ENCODE data around the gene CMKLR1.

Gene CMKLR1

DNA sequence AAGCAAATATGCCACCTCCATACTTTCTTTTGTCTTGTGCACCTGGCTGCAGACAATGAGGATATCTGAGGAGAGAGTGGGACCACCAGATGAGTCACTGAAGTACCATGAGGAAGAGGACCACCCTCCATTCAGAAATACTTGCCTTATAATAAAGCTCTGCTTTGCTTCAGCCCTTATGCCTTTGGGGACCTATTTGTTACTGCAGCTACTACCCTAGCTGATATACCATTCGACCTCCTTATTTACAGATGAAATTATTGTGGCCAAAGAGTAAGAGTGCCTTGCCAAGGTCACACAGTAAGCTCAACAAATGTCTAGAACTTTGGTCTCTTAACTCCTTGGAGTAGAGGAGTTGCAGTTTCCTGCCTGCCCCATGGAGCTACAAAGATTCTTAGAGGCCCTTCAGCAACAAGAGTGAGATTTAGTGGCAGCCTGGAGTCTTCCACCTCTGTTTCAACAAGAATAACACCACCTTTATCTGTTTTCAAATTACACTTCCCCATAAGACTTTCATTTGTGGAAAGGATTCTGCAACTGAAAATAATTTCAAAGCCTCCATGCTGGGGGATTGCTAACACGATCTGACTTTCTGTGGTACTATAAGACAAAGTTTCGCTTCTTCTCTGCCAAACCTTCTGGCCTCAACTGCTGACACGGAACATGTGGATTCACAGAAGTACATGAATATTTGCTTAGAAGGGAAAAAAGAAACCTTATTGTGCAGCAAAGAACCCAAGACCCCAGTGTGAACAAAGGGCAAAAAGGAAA is 3.6 kb downstream of the CMKLR1 start:
- no peak for DNase-seq (ENCODE audit: low read depth)

DNA sequence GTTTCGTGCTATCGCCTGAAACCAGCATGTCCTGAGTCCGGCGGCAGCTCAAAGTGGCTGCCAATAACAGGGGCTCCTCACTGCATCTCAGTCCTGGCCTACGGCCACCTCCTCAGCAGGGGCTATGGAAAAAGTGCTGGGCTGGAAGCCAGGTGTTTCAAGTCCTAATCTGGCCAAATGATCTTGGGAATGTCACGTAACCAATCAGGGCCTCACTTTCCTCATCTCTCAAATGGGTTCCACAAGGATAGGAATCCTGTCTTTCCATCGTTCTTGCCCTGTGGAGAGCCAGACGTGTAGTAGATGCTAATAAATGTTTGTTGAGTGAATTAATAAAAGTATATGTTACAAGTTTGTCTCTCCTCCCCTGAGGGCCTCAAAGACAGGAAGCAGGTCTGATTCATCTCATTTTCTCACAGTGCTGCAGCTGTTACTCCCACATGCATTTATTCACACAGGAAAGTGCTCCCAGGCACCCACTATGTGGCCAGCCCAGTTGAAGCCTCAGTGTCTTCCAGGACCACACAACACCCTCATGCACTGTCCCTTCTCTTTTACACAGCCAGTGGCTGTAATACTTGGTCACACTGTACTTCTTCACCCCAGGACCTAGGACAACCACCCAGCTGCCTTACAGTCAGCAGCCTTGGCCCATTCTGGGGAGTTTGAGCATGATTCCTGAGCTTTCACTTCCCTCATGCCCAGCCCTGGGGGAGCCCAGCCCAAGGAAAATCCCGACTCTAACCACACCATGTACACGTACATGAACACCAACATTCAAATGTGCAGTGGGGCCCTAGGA is 5.0 kb downstream of the CMKLR1 start:
- DNase-seq (ENCODE audit: low read depth), result no peak

DNA sequence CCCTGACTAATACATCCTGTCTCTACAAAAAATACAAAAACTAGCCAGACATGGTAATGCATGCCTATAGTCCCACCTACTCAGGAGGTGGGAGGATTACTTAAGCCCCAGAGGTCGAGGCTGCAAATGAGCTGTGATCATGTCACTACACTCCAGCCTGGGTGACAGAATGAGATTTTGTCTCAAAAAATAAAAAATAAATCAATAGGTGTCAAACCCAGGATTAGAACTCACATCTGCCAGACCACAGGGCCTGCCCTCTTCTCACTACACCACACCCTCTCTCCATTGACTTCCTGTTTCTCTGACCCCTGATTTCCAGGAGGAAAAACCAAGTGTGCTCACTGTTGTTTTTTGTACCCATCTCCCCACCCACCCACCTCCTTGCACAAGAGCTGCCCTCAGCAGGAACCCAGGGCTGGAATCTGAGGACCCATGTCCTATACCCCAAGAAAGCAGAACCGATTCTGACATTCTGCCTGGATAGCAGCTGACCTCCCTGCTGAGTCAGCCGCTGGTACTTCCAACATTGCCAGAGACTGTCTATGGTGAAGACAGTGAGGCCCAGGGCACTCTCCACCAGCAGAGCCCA is 6.2 kb downstream of the CMKLR1 start:
- DNase-seq (ENCODE audit: low read depth), result no peak

DNA sequence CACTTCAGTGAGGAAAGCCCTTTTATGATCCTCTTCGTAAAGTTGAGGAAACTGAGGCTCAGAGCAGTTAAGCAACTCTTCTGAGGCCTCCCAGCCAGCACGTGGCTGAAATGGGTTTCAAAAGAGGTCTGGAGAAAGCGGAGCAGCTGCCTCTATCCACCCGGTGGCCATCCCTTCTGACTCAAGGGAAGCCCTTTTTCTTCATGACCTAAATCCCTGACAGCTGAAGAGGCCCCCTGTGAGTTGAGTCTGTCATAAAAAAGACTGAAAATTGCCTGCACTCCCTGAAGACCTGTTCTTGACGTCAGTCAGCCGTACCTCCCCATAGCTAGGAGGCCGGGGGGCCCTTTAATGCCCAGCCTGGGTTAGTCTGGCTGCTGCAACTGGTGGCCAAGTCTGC is 10.7 kb downstream of the CMKLR1 start:
- DNase-seq (ENCODE audit: low read depth), result no peak

DNA sequence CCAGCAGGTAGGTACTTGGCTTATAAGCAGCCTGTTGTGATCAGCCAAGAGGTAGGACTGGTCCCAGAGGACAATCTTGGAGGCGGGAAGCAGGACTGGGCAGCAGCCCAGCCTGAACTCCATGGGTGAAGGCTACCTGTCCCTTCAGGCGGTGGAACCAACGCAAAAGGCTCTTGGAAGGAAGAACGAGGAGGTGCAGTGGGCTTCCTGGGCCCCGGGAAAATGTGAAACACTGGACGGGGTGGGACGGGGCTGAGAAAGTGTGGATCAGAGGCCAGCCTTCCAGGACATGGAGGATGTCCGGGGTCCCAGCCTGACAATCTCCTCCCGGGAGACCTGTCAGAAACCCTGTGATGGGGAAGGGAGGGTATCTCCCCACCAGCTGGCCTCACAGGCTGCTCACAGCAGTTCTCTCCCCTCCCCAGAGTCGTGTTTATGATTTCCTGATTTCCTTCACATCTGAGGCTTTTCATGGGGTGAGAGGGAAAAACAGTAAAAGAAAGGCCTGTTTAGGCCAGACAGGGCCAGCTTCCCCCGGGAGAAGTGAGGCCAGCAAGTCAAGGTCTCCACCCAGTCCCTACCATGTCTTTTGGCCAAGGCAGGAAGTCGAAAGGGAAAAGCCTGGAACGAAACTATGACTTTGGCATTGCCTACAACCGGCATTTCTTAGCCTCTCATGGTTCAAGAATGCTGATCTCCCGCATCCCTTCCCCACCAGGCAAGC is 11.3 kb downstream of the CMKLR1 start:
- DNase-seq (ENCODE audit: low read depth), result no peak

DNA sequence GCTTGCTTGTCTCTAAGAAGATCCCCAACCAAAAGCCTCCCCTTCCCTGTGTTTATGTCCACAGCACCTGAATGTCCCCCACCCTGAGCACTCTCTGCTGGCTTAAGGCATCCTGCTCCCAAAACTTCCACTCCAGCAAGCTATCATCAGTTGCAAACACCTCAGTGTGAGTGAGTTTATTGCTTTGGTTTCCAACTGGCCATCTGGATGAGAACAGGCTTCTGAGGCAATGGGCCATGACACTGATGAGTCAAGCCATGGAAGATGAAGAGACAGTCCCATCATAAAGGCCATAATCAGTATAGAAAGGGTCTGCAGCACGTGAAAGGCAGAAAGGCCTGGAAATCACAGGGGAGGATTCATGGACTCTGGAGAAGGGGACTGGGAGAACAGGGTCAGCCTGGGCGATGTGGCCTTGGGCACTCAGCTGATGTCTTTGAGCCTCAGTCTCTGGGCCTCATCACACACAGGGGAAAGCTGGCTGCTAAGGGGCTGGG is 12.8 kb downstream of the CMKLR1 start:
- no peak for DNase-seq (ENCODE audit: low read depth)

DNA sequence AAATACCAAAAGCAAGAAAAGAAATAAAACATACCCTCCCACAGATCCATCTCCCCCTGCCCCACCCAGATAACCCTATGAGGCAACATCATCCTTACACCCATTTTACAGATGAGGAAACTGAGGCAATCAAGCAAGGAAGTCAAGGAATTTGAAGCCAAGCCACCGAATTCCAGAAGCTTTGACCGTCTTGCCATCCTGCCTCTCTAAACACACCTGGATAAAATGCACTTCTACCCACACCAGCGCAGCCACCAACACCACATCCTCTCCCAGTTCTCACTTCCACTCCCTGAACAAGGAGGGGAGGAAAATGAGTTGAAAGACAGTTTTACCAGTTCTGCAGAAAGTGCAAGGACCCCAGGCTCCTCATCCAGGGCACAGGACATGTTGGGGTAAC is 13.6 kb downstream of the CMKLR1 start:
- DNase-seq (ENCODE audit: low read depth), result no peak

DNA sequence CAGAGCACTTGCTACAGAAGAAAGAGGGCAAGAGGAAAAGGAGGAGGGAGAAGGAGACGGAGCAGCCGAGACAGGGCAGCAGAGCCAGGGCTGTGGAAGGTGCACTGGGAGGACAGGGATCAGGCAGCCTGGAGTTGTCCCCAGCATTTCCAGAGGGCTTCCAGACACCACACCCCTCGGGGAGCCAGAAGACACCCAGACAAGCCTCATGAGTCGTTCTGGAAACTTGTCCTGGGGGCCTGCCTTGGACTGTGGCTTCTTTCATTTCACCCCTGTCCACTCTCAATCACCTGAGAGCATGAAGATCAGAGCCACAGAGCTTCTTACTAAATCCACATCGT is 14.1 kb downstream of the CMKLR1 start:
- DNase-seq (ENCODE audit: low read depth), result no peak

DNA sequence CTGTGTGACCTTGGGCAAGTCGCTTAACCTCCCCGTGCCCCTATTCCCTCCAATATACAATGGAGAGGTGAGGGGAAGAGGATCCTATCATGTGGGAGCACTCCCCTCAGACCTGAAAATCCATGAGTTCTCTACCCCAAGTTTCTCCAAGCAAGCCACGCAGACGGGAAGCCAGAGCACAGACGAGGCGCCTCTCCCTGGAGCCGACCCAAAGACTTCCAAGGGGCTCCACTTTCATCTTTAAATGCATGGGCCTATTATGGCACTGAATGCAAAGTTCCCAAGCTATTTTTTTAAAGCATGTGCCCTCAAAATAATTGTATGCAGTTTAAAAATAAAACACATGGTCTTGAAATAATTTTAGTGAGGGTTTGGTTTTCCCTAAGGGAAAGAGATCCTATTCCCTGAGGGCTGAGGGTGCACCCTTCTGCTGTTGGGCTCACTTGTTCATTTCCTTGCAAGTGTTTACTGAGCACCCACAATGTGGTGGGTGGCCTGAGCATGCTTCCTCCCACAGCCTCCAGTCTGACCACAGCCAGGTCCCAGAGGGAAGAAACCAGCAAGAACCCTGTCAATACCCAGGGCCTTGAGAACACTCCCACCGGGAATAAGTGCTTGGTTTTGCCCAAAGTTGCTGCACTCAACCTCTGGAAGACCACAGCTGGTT is 14.6 kb downstream of the CMKLR1 start:
- no peak for DNase-seq (ENCODE audit: low read depth)

DNA sequence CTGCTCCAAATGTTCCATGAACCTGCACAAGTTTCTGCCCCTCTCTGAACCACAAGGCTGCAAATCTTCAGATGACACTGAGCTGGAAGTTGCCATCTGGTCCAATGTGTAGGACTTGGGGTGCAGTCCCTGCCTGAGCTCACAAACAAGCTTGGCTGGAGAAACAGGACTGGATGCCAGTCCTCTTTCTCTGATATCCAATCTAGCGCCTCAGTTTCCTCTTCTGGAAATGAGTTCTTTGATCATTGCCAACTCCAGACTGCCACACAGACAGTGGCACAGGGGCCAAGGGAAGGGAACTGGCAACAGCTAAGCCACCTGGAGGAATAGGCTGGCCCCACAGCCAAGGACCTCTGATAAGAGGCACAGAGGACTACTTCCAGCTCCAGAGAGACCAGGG is 15.5 kb downstream of the CMKLR1 start:
- DNase-seq (ENCODE audit: low read depth), result no peak

DNA sequence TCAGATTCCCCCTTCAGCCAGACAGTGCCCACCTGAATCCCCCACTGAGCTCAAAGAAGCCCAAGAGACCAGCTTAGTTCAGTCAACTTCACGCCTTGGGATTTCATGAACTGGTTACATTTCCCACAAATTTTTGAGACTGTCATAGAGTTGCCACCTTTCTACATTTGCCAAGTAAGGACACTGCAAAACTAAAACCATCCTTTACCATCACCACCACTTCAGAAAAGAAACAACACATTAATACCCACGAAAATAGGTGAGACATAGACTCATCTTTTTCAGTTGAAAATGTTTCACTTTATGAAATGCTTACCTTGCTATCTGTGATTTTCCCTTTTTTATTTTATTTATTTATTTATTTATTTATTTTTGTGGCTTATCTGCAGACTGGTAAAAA is 16.1 kb downstream of the CMKLR1 start:
- no peak for DNase-seq (ENCODE audit: low read depth)

DNA sequence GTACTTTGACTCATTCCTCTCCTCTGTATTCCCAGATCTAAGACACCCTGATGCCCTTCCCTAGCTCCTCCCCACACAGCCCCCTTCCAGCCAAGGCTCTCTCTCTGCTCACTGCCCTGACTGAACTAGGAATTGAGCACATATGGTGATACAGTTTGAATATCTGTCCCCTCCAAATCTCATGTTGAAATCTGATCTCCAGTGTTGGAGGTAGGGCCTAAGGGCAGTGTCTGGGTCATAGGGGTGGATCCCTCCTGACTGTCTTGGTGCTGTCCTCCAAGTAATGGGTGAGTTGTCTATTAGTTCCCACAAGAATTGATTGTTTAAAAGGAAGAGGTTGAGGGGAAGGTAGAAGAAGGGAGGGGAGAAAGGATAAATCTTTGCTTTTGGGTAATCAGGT is 17.4 kb downstream of the CMKLR1 start:
- no peak for DNase-seq (ENCODE audit: low read depth)

DNA sequence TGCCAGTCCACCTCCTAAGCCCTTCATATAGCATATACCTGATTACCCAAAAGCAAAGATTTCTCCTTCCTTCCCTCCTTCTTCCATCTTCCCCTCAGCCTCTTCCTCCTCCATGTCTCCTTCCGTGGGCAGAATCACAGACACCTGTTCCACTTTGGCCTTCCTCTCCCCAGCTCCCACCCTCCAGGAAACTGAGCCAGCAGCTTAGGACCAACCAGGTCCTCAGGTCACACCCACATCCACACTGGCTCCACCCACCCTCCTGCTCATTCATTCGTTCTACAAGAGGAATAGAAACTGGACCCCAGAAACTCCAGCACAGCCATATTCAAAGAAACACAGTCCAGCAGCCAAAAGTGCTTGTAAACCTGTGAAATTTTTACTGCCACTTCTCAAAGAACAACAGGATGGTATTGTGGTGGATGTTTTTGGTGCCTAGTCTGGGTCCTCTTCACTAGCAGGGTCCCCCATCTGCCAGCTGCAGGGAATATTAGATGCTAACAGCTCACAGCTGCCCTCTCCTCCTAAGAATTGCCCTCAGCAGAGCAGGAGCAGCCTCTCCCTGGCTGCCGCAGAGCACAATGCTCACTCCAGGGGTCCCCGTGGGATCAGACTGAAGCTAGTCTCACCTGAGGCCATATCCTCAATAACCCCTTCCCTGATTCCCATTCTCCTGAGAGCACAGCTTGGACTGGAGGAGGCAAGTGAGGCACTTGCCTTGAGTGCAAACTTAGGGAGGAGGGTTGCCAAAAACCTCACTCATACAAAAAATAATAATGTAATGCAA is 18.4 kb downstream of the CMKLR1 start:
- DNase-seq (ENCODE audit: low read depth), result no peak

DNA sequence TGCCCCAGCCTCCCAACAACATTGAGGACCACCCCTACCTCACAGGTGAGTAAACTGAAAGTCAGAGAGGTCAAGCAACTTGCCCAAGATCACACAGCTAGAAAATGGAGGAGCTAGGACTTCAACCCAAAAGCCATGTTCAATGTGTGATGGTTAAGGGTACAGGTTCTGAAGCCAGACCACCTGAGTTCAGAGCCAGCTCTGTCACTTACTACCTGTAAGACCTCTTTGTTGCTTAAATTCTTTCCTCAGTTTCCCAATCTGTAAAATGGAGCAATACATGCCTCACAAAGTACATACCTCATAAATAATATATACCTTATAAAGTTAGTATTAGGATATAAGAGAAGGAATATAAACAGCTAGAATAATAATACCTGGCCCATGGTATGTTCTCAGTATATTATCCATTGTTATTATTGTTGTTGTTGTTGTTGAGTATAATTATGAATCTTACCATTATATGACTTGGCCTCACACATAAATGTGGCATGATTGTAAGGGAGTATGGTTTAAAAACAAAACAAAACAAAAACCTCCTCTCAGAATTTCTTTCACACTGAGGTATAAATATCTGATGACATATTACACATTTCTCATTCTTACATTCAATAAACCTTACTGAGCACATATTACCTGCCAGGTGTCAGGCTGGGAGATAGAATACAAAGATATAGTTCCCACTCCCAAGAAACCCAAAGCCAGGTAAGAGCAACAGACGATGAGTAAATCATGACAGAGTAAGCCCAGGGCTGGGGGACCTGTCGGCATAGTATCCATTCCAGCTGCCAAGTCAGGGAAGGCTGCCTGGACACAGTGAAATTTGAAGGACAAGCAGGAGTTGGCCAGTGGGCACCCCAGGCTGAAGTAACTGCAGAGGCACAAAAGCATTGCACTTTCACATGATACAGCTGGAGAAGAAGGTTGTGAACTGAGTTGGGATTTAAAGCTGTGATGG is 19.6 kb downstream of the CMKLR1 start:
- DNase-seq (ENCODE audit: low read depth), result no peak

DNA sequence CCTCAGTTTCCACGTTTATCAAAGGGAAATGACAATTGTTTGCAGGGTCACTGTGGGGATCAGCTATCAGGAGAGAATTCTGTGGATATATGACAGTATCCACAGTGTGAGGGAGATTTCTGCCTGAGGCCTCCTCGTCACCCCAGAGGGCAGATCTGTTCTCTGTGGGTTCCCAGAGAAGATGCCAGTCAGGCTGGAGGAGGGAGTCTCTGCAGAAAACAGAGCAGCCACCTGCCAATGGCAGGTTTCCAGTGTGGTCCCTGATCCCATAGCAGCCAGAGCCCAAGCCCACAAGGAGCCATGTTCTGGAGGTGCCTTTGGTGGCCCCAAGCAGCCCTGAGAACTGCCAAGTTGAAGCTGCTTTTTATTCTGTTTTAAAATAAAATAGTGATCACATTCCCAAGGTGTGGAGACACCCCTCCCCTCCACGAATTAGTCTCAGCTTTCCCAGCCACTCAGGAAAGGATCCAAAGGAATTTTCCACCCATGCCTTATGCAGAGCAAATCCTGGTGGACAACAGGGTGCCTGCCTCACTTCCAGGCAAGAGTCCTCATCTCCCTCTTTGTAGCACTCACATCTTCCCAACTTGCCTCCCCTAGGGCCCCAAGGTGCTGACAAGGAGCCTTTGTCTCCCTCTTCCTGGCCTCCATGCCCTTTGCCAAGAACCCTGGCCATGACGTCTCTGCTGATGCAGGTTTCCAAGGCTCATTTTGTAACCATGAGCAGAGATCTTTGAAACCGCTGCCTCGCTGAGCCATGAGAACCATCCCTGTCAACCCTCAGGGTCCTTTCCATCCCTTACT is 20.4 kb downstream of the CMKLR1 start:
- DNase-seq (ENCODE audit: low read depth), result no peak

DNA sequence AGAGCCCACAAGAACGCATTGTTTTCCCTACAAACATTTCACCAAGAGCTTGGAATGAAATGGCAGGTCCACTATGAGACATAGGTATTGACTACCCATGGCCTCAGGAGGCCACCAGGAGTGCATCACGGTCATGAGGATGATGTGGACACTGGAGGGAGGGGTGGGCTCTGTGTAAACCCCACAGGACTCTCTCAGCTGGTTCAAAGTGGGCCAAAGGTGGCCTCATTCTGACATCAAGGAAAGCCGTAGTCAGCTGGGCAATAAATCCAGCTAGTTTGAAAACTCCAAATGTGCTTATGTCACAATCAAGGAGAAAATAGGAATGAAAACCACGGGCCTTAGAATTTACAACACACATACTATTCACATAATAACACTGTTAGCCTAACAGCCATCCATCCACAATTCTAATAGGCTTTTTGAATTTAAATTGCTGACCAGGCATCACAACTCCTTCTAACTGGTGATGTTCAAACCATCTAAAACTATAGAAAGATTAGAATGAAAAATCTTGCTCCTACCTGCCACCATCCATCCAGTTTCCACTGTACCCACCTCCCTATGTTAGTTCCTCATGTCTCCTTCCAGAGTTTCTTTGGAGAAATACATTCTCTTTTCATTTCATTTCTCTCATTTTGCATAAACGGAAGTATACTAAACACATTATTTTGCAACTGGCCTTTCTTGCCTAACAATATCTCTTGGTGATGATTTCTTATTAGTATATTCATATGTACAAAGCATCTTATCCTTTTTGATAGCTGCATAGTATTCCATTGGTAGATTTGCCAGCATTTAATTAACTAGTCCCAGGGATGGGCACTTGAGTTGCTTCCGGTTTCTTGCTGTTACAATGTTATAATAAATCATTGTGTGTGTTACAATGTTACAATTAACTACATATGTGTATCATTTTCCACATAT is 21.5 kb downstream of the CMKLR1 start:
- DNase-seq (ENCODE audit: low read depth), result no peak

DNA sequence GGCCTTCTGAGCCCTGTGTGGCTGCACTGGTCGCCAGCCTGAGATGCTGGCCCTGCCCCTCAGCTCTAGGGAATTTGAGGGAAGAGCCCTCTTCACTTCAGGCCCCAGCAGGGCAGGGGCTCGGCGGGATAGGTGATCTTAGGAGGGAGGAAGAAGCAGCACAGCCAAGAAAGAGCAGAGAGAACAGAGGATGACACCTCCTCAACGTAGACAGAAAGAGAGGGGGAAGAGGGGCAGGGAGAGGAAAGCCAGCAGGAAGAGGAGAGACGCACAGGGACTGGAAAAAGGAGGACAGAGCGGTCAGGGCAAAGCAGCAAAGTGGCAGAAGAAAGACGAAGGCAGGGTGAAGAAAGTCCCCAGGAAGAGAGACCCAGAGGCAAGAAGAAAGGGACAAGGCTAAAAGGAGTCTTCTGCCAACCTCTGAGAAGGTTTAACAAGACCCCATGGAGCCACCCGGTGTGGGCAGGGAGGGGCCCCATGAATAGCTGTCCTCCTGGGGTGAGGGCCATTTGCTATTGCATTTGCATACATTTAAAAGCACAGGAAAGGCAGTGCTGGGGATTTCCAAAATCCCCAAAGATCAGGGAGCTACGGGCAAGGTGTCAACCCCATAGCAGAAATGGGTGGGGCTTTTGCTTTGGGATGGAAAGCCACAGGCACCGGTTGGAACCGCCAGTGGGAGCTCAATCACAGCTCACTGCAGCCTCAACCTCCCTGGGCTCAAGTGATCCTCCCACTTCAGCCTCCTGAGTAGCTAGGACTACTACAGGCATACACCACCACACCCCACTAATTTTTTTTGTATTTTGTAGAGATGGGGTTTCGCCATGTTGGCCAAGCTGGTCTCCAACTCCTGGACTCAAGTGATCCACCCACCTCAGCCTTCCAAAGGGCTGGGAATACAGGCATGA is 22.7 kb downstream of the CMKLR1 start:
- DNase-seq (ENCODE audit: low read depth), result no peak
